ENCODE measurements around the gene SLC22A7.

DNA sequence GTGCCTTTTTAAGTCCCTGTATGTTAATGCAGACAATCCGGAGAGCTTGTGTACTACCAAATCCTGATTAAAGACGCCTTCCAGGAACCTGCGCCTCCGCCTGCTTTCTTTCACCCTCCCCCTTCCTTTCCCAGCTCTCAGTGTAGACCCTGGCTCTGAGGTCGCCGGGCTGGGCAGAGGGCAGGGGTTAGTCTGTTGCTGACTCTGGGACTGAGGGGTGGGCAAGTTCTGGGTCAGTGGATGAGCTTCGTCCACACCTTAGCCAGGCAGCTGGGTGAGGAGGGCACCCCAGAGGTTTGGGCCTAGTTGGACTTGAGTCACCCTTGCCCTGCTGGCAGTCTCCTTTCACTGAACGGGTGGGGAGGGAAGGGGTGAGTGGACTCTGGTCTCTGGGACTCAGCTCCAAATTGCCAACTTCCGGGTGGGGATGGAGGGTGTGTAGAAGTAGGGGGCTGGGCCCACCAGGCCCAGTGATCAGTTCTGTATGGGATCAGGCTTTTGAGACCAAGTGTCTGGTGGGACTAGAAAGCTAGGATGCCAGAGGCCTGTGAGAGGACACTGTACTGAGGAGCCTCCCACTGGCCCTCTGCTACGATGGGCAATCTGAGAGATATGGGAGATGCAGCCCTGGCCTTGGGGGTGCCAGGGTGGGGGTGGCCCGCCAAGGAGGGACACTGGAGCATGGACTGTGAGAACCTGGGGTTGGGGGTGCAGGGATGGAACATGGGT lies 21.3 kb upstream of the SLC22A7 start:
- TF ChIP-seq, protein P1, sequence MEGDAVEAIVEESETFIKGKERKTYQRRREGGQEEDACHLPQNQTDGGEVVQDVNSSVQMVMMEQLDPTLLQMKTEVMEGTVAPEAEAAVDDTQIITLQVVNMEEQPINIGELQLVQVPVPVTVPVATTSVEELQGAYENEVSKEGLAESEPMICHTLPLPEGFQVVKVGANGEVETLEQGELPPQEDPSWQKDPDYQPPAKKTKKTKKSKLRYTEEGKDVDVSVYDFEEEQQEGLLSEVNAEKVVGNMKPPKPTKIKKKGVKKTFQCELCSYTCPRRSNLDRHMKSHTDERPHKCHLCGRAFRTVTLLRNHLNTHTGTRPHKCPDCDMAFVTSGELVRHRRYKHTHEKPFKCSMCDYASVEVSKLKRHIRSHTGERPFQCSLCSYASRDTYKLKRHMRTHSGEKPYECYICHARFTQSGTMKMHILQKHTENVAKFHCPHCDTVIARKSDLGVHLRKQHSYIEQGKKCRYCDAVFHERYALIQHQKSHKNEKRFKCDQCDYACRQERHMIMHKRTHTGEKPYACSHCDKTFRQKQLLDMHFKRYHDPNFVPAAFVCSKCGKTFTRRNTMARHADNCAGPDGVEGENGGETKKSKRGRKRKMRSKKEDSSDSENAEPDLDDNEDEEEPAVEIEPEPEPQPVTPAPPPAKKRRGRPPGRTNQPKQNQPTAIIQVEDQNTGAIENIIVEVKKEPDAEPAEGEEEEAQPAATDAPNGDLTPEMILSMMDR (IDR thresholded peaks at IDR 0.05) = no peak
- TF ChIP-seq POLR2A (IDR thresholded peaks at IDR 0.05) = no peak
